ENCODE measurements around the gene SEL1L2.

DNA sequence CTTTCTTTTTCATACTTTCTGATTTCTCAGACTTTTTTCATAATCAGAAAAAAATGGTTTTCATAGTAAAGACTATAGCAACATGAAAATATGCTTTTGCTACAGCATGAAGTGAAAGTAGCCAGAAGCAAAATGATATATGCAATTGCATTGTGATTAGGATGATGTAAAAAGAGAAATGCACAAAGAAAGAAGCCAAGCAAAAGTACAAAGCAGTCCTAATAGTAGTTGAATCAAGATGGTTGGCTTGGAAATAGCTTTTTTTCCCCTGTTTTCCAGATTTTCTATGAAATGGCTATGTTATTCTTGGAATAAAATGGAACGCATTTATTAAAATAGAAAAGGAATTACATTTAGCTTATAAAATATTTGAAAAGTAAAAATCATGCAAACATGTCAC, 77.3 kb downstream of the SEL1L2 start:
- TF ChIP-seq NFYB (CRISPR knock-in tag; conservative IDR thresholded peaks at IDR 0.05; ENCODE audit: low read depth) (no peak), ATF2 (CRISPR knock-in tag; IDR thresholded peaks at IDR 0.05; ENCODE audit: borderline replicate concordance, low read depth) (no peak), USF2 (CRISPR knock-in tag; IDR thresholded peaks at IDR 0.05) (no peak), CREB1 (CRISPR knock-in tag; IDR thresholded peaks at IDR 0.05) (no peak), USF1 (CRISPR knock-in tag; IDR thresholded peaks at IDR 0.05) (no peak), CBFB (CRISPR knock-in tag; IDR thresholded peaks at IDR 0.05; ENCODE audit: low read depth) (no peak), RELA (CRISPR knock-in tag; IDR thresholded peaks at IDR 0.05; ENCODE audit: borderline replicate concordance) (no peak), GABPB1 (CRISPR knock-in tag; IDR thresholded peaks at IDR 0.05) (no peak)
- TF ChIP-seq, protein P1, sequence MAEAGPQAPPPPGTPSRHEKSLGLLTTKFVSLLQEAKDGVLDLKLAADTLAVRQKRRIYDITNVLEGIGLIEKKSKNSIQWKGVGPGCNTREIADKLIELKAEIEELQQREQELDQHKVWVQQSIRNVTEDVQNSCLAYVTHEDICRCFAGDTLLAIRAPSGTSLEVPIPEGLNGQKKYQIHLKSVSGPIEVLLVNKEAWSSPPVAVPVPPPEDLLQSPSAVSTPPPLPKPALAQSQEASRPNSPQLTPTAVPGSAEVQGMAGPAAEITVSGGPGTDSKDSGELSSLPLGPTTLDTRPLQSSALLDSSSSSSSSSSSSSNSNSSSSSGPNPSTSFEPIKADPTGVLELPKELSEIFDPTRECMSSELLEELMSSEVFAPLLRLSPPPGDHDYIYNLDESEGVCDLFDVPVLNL (CRISPR knock-in tag; IDR thresholded peaks at IDR 0.05; ENCODE audit: borderline replicate concordance, low read depth) = no peak
- TF ChIP-seq, protein P2, sequence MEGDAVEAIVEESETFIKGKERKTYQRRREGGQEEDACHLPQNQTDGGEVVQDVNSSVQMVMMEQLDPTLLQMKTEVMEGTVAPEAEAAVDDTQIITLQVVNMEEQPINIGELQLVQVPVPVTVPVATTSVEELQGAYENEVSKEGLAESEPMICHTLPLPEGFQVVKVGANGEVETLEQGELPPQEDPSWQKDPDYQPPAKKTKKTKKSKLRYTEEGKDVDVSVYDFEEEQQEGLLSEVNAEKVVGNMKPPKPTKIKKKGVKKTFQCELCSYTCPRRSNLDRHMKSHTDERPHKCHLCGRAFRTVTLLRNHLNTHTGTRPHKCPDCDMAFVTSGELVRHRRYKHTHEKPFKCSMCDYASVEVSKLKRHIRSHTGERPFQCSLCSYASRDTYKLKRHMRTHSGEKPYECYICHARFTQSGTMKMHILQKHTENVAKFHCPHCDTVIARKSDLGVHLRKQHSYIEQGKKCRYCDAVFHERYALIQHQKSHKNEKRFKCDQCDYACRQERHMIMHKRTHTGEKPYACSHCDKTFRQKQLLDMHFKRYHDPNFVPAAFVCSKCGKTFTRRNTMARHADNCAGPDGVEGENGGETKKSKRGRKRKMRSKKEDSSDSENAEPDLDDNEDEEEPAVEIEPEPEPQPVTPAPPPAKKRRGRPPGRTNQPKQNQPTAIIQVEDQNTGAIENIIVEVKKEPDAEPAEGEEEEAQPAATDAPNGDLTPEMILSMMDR (IDR thresholded peaks at IDR 0.05) = no peak
- TF ChIP-seq, protein P3, sequence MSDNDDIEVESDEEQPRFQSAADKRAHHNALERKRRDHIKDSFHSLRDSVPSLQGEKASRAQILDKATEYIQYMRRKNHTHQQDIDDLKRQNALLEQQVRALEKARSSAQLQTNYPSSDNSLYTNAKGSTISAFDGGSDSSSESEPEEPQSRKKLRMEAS (CRISPR knock-in tag; IDR thresholded peaks at IDR 0.05) = no peak

All from WTC11 (cell line).